Testis (tissue), 3 donors: Measurements from ENCODE around the gene RIOK1. TPM values are rescaled to one million over a fixed set of nuclear protein-coding genes. Genes with fewer than 3 reads are reported as not detected.

Experiments
- DNase-seq: peaks from one replicate; pipeline ENCODE4 v3.0.0-alpha.2; 2019
- H3K27ac ChIP-seq, 2 donors: fragments of 200-600 bp; sonication (generic); one replicate each; pipeline ENCODE4 v1.5.1; 2019
- H3K27me3 ChIP-seq: fragments of 200-600 bp; sonication (generic); one replicate; pipeline ENCODE4 v1.5.1; 2019
- H3K36me3 ChIP-seq: fragments of 200-600 bp; sonication (generic); one replicate; pipeline ENCODE4 v1.5.1; 2017; ENCODE audit warnings: low read depth; ENCODE audit errors: missing control alignments
- H3K4me1 ChIP-seq: fragments of 200-600 bp; sonication (generic); one replicate; pipeline ENCODE4 v1.5.1; 2019
- H3K4me3 ChIP-seq, 2 donors: fragments of 200-600 bp; sonication (generic); one replicate each; pipeline ENCODE4 v1.5.1; 2017 to 2019
- H3K9me3 ChIP-seq: fragments of 200-600 bp; sonication (generic); one replicate; pipeline ENCODE4 v1.5.1; 2017
- CTCF ChIP-seq, 3 experiments: fragments of 450-650 bp in 2 of 3; fragments of 200-600 bp in 1 of 3; sonication (generic) in 1 of 3; IDR thresholded peaks; one replicate each; pipeline ENCODE4 v1.5.1; 2016 to 2019; ENCODE audit warnings: antibody characterized with exemption in 3 of 3, mild to moderate bottlenecking in 2 of 3, moderate library complexity in 1 of 3
- POLR2A ChIP-seq: fragments of 450-650 bp; IDR thresholded peaks from one replicate; pipeline ENCODE4 v1.6.1; 2017; ENCODE audit warnings: antibody characterized with exemption, mild to moderate bottlenecking, moderate library complexity
- WGBS, 2 donors: methylation state at CpG; one replicate each; pipeline ENCODE4 v1.1.5; 2018; 5-methylcytosine and 5-hydroxymethylcytosine counted together
- intact Hi-C: fragments of 100-400 bp; cut with DNase I; formaldehyde crosslinking; loops from one replicate; pipeline ENCODE4 v1.15.1; 2023; ENCODE audit warnings: low total_unique reads
- polyA plus RNA-seq: library from polyadenylated mRNA; stranded (reverse); fragments of 350-450 nt; fragmentation: Illumina TruSeq; extraction: RNeasy Lipid Tissue Mini Kit (QIAGEN cat#74804); gene quantifications from one replicate; pipeline ENCODE4 v1.2.3, GENCODE V29; 2014; ENCODE audit warnings: low read depth, low replicate concordance; ENCODE audit not compliant: insufficient read depth
- total RNA-seq, 2 donors: library from RNA; depleted of rRNA; stranded (reverse); fragments of >200 nt; gene quantifications; one replicate each; pipeline ENCODE4 v1.2.3, GENCODE V29; 2016

RIOK1 gene
- total and polyA plus RNA-seq, 3 donors from 2014 or later: 25.1 to 37.5 (median 29.8) TPM

- Histone ChIP-seq H3K27ac (no peak overlapping the region), H3K9me3 (no peaks in the 10 kb centered on the region), H3K36me3 (no peaks in the 10 kb centered on the region), H3K4me3 (no peak overlapping the region), H3K4me1 (peaks cover 16% of the 10 kb centered on the region), H3K27me3 (no peaks in the 10 kb centered on the region)
- WGBS, 2 donors: 89 to 92% methylated on average over 6 of the region's 6 CpGs
- DNase-seq: no peak
- TF ChIP-seq POLR2A: no peak
- intact Hi-C loops: no loop called here
Measured at GRCh38 chr6:7392402-7392801, 2.8 kb downstream of the RIOK1 start.

GRCh38 chr6:7401075-7401474 is 11.5 kb downstream of the RIOK1 start:
- Histone ChIP-seq H3K27ac (no peak overlapping the region), H3K27me3 (no peaks in the 10 kb centered on the region), H3K4me1 (no peaks in the 10 kb centered on the region), H3K36me3 (no peaks in the 10 kb centered on the region), H3K9me3 (no peaks in the 10 kb centered on the region), H3K4me3 (no peak overlapping the region)
- 86 to 94% methylated on average over 3 of the region's 3 CpGs for WGBS, 2 donors
- TF ChIP-seq POLR2A: no peak
- TF ChIP-seq CTCF (IDR thresholded peaks at IDR 0.05): no peak
- intact Hi-C loops: no loop called here
- no peak for DNase-seq

GRCh38 chr6:7402716-7403115 is 13.1 kb downstream of the RIOK1 start:
- TF ChIP-seq POLR2A (no peak), CTCF (IDR thresholded peaks at IDR 0.05) (no peak)
- DNase-seq: no peak
- intact Hi-C loops: no loop called here

GRCh38 chr6:7404546-7404945 is 14.9 kb downstream of the RIOK1 start:
- no peaks in the 10 kb centered on the region for H3K36me3 ChIP-seq
- TF ChIP-seq POLR2A: no peak
- no peak for TF ChIP-seq CTCF (IDR thresholded peaks at IDR 0.05)
- no peak for DNase-seq
- H3K4me3 ChIP-seq: no peak overlapping the region
- intact Hi-C loops: no loop called here
- no peak overlapping the region for H3K27ac ChIP-seq
- whole genome bisulfite sequencing, 2 donors: 88 to 96% methylated on average over 5 of the region's 5 CpGs
- no peaks in the 10 kb centered on the region for H3K27me3 ChIP-seq
- H3K9me3 ChIP-seq: no peaks in the 10 kb centered on the region
- no peaks in the 10 kb centered on the region for H3K4me1 ChIP-seq

More at GRCh38 chr6:7402716-7403115, 13.1 kb downstream of the RIOK1 start:
- Histone ChIP-seq H3K36me3 (no peaks in the 10 kb centered on the region), H3K4me1 (no peaks in the 10 kb centered on the region), H3K4me3 (no peak overlapping the region), H3K27ac (no peak overlapping the region), H3K9me3 (no peaks in the 10 kb centered on the region), H3K27me3 (no peaks in the 10 kb centered on the region)
- 91 to 95% methylated on average over 1 of the region's 1 CpG for WGBS, 2 donors

GRCh38 chr6:7406743-7407142 is 17.1 kb downstream of the RIOK1 start:
- H3K27me3 ChIP-seq: no peaks in the 10 kb centered on the region
- TF ChIP-seq POLR2A (no peak), CTCF (IDR thresholded peaks at IDR 0.05) (no peak)
- no peaks in the 10 kb centered on the region for H3K4me1 ChIP-seq
- no peak overlapping the region for H3K4me3 ChIP-seq
- no peaks in the 10 kb centered on the region for H3K36me3 ChIP-seq
- intact Hi-C loops: no loop called here
- 91 to 92% methylated on average over 9 of the region's 9 CpGs for WGBS, 2 donors
- no peaks in the 10 kb centered on the region for H3K9me3 ChIP-seq
- H3K27ac ChIP-seq: no peak overlapping the region
- no peak for DNase-seq
